ENCODE results near the gene PACS2.

The PACS2 gene

DNA sequence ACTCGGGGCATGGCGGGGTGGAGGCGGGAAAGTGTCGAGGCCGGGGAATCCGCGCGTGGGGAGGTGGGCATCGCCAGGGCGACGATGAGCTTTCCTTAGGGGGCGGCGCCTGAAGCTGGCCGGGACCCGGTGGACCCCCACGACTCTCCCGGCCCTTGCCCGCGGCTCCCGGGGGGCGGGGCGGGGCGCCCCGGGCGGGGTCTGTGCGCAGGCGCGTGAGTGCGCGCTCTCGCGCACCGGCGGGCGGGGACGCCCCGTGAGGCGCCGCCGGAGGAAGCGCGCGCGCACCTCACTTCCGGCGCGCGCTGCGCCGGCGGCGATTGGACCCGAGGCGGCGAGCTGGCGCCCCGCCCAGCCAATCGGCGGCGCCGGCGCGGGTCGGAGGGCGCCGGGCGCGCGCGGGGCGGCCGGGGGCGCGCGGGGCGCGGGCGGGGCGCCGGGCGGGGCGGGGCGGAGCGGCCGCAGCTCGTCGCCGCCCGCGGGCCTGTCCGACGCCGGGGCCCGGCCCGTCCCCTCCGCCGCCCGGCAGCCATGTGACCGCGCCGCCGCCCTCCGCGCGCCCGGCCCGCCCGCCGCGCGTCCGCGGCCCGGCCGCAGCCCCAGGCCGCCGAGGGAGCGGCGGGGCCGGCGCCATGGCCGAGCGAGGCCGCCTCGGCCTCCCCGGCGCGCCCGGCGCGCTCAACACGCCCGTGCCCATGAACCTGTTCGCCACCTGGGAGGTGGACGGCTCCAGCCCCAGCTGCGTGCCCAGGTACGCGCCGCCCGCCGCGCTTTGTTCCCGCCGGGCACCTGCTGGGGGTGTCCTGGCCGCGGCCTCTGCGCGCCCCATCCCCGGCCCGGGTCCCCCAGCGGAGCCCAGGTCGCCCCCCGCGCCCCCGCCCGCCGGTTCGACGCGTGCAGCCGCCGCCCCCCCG lies at the start of gene PACS2:
Gene PACS2, plus strand, starts transcription at position 462 of the 914 bp plus-strand sequence. Its CDS starts 171 bp downstream, at position 633.
- TF ChIP-seq CTCF (conservative IDR thresholded peaks at IDR 0.05; ENCODE audit: low read depth, low read length) = no peak
- H3K27me3 ChIP-seq (ENCODE audit: insufficient read depth, low read depth) = no peaks in the 10 kb centered on the region
- peak within 1 kb of the TSS; percentile 46; the same call in 1 of the 2 replicates for H3K9ac ChIP-seq
- peak within 1 kb of the TSS; percentile 75 for H2AFZ ChIP-seq (ENCODE audit: low read depth)
- no peaks in the 10 kb centered on the region; the same call in 1 of the 2 replicates for H3K79me2 ChIP-seq (ENCODE audit: insufficient read depth, low read depth)
- H3K4me2 ChIP-seq = peak within 1 kb of the TSS; percentile 64
- no peak within 1 kb of the TSS for H3K4me3 ChIP-seq (IDR thresholded peaks at IDR 0.05; ENCODE audit: insufficient read depth, low read depth, low read length)
- peak within 1 kb of the TSS; percentile 43 for H3K27ac ChIP-seq
- H4K20me1 ChIP-seq (ENCODE audit: insufficient read depth) = no peaks in the 10 kb centered on the region
- peaks cover 16% of the 10 kb centered on the region for H3K4me1 ChIP-seq (ENCODE audit: low read depth, poor library complexity, severe bottlenecking)
- no peaks in the 10 kb centered on the region for H3K36me3 ChIP-seq (ENCODE audit: insufficient read depth)

DNA sequence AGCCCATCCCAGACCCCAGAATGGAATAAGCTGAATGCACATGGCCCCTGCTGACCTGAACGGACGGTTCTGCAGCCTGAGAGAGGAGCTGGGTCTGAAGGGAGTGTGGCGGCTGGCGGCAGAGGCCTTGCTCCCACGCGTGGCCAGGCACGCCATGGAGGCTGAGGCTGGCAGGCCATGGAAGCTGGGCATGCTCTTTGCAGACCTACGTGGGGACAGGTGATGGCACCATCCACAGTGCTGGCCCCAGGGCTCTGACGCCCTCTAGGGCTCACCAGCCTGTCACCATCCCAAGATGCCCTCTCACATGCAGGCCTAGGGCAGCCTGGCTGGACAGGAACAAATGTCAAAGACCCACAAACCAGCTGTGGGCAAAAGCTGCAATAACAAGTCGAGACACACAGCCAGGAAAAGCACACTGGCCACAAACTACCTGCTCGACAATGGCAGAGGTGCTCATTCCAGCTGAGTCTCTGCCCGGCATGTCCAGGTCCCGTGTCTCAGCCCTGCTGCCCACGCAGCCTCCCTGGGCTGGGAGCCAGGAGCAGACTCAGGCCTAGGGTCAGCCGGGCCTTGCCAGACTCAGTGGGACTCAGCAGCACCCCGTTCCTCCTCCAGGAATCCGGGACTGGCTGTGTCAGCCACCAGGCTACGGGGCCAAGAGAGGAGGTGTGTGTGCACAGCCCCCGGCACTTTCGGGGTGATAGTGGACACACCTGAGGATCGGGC lies 46.6 kb upstream of the PACS2 start:
- Histone ChIP-seq H4K20me1 (ENCODE audit: insufficient read depth) (no peaks in the 10 kb centered on the region), H3K4me3 (IDR thresholded peaks at IDR 0.05; ENCODE audit: insufficient read depth, low read depth, low read length) (no peak overlapping the region), H3K4me2 (no peak overlapping the region), H2AFZ (ENCODE audit: low read depth) (no peak overlapping the region), H3K4me1 (ENCODE audit: low read depth, poor library complexity, severe bottlenecking) (no peaks in the 10 kb centered on the region), H3K27ac (no peak overlapping the region), H3K9ac (no peak overlapping the region), H3K27me3 (ENCODE audit: insufficient read depth, low read depth) (no peaks in the 10 kb centered on the region), H3K36me3 (ENCODE audit: insufficient read depth) (no peaks in the 10 kb centered on the region), H3K79me2 (ENCODE audit: insufficient read depth, low read depth) (no peaks in the 10 kb centered on the region)
- no peak for TF ChIP-seq CTCF (conservative IDR thresholded peaks at IDR 0.05; ENCODE audit: low read depth, low read length)

- Histone ChIP-seq H2AFZ (ENCODE audit: low read depth) (no peak overlapping the region), H3K36me3 (ENCODE audit: insufficient read depth) (no peaks in the 10 kb centered on the region), H3K27me3 (ENCODE audit: insufficient read depth, low read depth) (no peaks in the 10 kb centered on the region), H3K79me2 (ENCODE audit: insufficient read depth, low read depth) (no peaks in the 10 kb centered on the region), H3K27ac (no peak overlapping the region), H3K4me2 (no peak overlapping the region), H3K4me3 (IDR thresholded peaks at IDR 0.05; ENCODE audit: insufficient read depth, low read depth, low read length) (no peak overlapping the region), H3K4me1 (ENCODE audit: low read depth, poor library complexity, severe bottlenecking) (no peaks in the 10 kb centered on the region), H4K20me1 (ENCODE audit: insufficient read depth) (no peaks in the 10 kb centered on the region), H3K9ac (no peak overlapping the region)
- no peak for TF ChIP-seq CTCF (conservative IDR thresholded peaks at IDR 0.05; ENCODE audit: low read depth, low read length)
These were observed 45.7 kb upstream of the PACS2 start for GRCh38 chr14:105268736-105269354.

DNA sequence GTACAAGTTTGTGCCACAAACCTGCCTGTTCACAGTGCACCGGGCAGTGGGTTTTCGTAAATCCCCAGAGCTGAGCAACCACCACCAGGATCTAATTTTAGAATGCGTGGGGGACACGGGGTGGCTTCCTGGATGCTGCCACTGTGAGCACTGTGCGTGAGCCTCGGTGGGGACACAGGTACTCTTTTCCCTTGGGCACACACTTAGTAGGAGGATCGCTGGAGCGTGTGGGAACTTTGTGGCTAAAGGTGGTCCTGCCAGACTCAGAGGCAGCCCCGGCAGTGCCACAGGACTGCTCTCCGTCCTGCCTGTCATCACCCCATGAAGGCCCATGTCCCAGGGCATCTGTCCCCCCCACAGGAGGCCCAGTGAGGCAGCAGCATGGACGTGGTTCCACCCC lies 45.1 kb upstream of the PACS2 start:
- TF ChIP-seq CTCF (conservative IDR thresholded peaks at IDR 0.05; ENCODE audit: low read depth, low read length) = no peak
- Histone ChIP-seq H3K4me1 (ENCODE audit: low read depth, poor library complexity, severe bottlenecking) (no peaks in the 10 kb centered on the region), H3K4me3 (IDR thresholded peaks at IDR 0.05; ENCODE audit: insufficient read depth, low read depth, low read length) (no peak overlapping the region), H4K20me1 (ENCODE audit: insufficient read depth) (no peaks in the 10 kb centered on the region), H3K27ac (no peak overlapping the region), H3K79me2 (ENCODE audit: insufficient read depth, low read depth) (no peaks in the 10 kb centered on the region), H3K9ac (no peak overlapping the region), H2AFZ (ENCODE audit: low read depth) (no peak overlapping the region), H3K27me3 (ENCODE audit: insufficient read depth, low read depth) (no peaks in the 10 kb centered on the region), H3K36me3 (ENCODE audit: insufficient read depth) (no peaks in the 10 kb centered on the region), H3K4me2 (no peak overlapping the region)

Measured in KMS-11 (cell line).